T-helper 1 cell treated with Interleukin-12 subunit alpha and Interleukin-12 subunit beta and Interleukin-4 antibody, amounts not matched to agents 30 μg/mL and 1 μg/mL, for 36 hours (primary cell): ENCODE measurements around the gene DCUN1D3.

Experiments
- H3K27ac Mint-ChIP-seq: one replicate; pipeline ENCODE4 v1.8.0; 2021; ENCODE audit warnings: mild to moderate bottlenecking, mixed read lengths
- H3K27me3 Mint-ChIP-seq: one replicate; pipeline ENCODE4 v1.8.0; 2021; ENCODE audit warnings: low read depth, mixed read lengths
- H3K36me3 Mint-ChIP-seq: one replicate; pipeline ENCODE4 v1.8.0; 2021; ENCODE audit warnings: low read depth, mixed read lengths
- H3K4me1 Mint-ChIP-seq: one replicate; pipeline ENCODE4 v1.8.0; 2021; ENCODE audit warnings: low read depth, mixed read lengths
- H3K4me3 Mint-ChIP-seq: one replicate; pipeline ENCODE4 v1.8.0; 2021; ENCODE audit warnings: mild to moderate bottlenecking, moderate library complexity, mixed read lengths
- H3K9me3 Mint-ChIP-seq: one replicate; pipeline ENCODE4 v1.8.0; 2021; ENCODE audit warnings: mixed read lengths

The DCUN1D3 gene

DNA sequence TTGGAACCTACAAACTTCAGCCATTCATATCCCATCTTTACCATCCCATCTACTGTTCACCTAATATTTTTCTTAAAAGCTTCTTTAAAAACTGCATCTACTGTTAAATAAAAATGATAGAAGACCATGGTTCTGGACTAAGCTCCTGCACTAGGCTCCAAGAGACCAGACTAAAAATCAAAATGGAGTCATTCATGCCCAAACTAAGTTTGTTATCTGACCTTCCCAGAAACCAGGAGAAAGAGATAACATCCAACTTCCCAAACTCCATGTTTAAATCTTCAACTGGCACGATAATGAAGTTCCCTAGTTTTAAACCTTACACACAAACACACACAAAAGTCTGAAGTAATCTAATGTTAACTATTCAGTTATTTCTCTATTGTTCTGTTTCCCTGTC, 13.8 kb downstream of the DCUN1D3 start:
- Mint-ChIP-seq H3K36me3 (peaks cover 28% of the 10 kb centered on the region), H3K4me1 (peaks cover 23% of the 10 kb centered on the region), H3K27ac (no peak overlapping the region), H3K9me3 (no peaks in the 10 kb centered on the region), H3K4me3 (no peak overlapping the region), H3K27me3 (no peaks in the 10 kb centered on the region)

DNA sequence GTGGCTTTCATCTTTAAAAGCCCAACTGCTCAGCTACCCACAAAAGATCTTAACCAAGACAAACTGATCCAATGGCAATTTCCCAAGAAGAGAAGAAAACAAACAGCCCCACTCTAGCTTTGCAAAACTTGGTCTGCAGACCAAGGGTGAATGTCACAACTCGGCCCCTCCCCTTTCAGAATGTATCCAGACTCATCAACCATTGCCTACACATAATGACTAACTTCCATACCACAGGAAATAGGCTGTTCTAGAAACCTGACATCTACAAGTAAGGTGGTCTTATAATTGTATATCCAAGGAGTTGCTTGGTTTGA, 16.0 kb downstream of the DCUN1D3 start:
- H3K27ac Mint-ChIP-seq = peak overlapping the region; percentile 22
- H3K36me3 Mint-ChIP-seq = peaks cover 28% of the 10 kb centered on the region
- no peak overlapping the region for H3K4me3 Mint-ChIP-seq
- no peaks in the 10 kb centered on the region for H3K9me3 Mint-ChIP-seq
- H3K4me1 Mint-ChIP-seq = peaks cover 28% of the 10 kb centered on the region
- no peaks in the 10 kb centered on the region for H3K27me3 Mint-ChIP-seq

DNA sequence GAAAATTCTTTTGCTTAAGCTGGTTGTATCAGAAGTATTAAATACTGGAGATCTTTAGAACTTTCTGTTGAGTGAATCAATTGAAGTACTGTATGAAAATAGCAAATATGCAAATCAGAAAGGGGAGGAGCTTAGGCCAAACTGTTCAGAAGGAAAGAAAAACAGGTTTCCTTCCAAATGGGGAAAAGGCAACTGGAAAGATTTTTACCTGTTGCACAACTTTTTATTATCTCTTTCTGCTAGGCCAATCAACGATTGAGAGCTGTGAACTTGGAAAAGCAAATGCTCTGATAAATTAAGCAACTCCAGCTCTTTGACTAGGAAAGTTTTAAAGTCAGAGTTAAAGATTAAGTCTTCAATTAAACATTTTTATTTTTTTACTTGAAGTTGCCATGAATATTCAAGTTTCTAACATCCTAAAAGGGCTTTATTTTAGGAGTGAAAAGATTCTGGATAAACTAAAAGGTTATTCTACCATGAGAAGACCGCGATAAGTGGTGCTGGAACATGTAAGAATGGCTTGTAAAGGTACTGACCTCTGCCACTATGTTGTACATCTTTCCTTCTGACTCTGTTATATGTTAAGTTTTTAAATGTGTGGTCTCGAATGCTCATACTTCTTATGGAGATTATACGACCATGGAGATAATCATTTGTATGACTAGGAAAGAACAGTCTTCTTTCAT, 16.5 kb downstream of the DCUN1D3 start:
- Mint-ChIP-seq H3K27ac (peak overlapping the region; percentile 22), H3K4me3 (no peak overlapping the region), H3K4me1 (peaks cover 31% of the 10 kb centered on the region), H3K36me3 (peaks cover 29% of the 10 kb centered on the region), H3K27me3 (no peaks in the 10 kb centered on the region), H3K9me3 (no peaks in the 10 kb centered on the region)

DNA sequence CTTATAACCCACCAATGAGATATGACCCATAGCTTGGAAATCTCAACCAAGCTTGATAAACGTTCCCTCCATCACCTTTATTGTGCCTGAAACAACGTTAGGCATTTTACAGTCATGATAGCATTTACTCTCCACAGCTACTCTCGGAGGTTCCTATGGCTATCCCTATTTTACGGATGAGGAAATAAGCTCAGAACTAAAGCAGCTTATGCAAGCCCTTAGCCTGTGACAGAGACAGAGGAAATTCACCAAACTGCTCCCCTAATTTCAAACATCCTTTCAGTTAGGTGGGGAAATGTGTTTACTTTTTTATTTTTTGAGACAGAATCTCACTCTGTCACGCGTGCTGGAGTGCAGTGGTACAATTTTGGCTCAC, 18.7 kb downstream of the DCUN1D3 start:
- Mint-ChIP-seq H3K27me3 (no peaks in the 10 kb centered on the region), H3K9me3 (no peaks in the 10 kb centered on the region), H3K27ac (no peak overlapping the region), H3K36me3 (peaks cover 32% of the 10 kb centered on the region), H3K4me3 (no peak overlapping the region), H3K4me1 (peaks cover 40% of the 10 kb centered on the region)

DNA sequence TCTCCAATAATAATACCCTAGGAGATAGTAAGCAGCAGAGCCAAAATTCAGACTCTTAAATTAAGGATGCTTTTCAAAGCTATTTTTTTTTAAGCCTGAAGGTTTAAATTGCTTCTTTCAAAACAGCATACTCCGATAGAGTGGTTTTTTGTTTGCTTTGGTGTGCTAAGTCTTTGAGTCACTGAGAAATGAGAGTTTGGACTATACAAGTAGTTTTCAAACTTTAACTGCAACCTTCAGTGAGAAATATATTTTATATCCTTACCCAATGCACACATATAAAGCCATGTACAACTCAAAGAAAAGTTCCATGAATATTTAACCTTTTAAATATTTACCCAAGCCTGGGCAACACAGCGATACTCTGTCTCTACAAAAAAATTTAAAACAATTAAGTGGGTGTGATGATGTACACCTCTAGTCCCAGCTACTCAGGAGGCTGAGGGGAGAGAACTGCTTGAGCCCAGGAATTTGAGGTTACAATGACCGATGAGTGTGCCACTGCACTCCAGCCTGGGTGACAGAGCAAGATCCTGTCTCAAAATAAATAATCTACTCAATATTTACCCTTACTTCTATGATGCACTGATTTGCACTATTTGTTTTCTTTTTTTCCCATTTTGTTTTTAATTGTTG, 19.2 kb downstream of the DCUN1D3 start:
- peaks cover 40% of the 10 kb centered on the region for H3K4me1 Mint-ChIP-seq
- no peaks in the 10 kb centered on the region for H3K27me3 Mint-ChIP-seq
- no peaks in the 10 kb centered on the region for H3K9me3 Mint-ChIP-seq
- peaks cover 32% of the 10 kb centered on the region for H3K36me3 Mint-ChIP-seq
- no peak overlapping the region for H3K4me3 Mint-ChIP-seq
- H3K27ac Mint-ChIP-seq = no peak overlapping the region

DNA sequence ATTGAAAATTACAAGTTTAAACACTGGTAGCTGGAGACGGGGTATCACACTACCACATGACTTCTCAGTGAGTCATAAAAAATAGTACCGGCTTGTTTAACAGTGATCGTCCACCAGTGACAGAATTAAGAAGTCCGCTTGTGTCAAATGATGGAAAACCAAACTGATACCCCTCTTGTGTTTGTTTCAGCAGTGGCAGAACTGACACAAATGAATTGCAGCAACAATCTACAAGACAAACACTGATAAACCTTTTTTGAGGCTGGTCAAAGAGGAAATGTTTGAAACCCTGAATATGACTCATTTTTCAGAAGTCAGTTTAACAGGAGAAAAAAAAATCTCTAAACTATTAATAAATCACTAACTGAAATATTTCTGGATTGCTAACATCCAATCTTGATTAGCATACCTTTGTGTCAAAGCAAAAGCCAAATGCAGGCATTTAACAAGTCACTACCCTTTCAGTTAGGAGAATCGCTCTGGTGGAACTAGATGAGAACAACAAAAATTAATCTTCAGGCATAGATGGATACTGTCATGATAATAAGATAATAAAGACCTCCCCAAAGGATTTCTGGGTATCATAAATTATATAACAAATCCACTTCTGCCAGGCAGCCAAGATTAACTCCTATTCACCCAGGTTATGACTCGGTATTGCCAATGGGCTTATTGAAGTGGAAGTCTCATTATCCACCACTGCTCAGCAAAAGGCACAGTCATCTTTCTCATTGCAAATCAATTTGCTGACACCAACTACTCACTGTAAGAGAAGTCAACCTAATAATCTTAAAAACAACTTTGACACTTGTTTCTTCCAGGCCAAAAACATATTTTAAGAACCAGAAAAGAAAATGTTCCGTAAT, 20.8 kb downstream of the DCUN1D3 start:
- H3K27ac Mint-ChIP-seq = peak overlapping the region; percentile 4
- H3K27me3 Mint-ChIP-seq = no peaks in the 10 kb centered on the region
- peaks cover 30% of the 10 kb centered on the region for H3K36me3 Mint-ChIP-seq
- peaks cover 47% of the 10 kb centered on the region for H3K4me1 Mint-ChIP-seq
- no peaks in the 10 kb centered on the region for H3K9me3 Mint-ChIP-seq
- no peak overlapping the region for H3K4me3 Mint-ChIP-seq

DNA sequence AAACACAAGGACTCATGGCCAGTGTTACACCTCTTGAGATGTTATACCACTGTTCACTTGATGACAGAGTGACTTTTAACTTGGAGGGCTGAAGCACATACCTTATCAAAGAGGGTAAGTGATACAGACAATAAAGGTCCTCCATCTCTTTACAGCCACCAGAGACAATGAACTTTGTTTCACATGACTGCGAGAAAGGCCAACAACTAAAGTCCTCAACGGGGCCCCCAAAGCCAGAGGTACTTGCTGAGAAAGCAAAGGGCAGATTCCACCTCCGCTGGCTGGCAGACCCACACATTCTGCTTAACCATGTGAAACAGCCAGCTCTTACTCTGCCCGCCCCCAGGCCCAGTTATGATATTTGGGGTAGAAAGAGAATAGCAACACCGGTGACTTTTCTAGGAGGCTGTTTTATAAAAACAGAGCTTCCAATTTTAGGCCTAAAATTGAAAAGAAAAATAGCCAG, 21.4 kb downstream of the DCUN1D3 start:
- Mint-ChIP-seq H3K4me3 (no peak overlapping the region), H3K27me3 (no peaks in the 10 kb centered on the region), H3K4me1 (peaks cover 48% of the 10 kb centered on the region), H3K27ac (no peak overlapping the region), H3K36me3 (peaks cover 25% of the 10 kb centered on the region), H3K9me3 (no peaks in the 10 kb centered on the region)

DNA sequence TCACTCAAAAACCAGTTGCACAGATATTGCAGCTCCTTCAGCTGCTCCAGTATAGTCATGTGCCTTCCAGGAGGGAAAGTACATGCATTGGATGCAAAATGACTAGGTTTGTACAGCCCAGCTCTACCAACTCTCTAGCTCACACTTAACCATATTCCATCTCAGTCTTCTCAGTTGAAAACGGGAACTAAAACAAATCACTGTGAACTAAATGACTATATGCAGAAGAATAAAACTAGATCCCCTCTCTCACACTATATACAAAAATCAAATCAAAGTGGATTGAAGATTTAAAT, 24.9 kb downstream of the DCUN1D3 start:
- Mint-ChIP-seq H3K9me3 (no peaks in the 10 kb centered on the region), H3K36me3 (peaks cover 31% of the 10 kb centered on the region), H3K27me3 (no peaks in the 10 kb centered on the region), H3K4me3 (peak overlapping the region; percentile 45), H3K4me1 (peaks cover 66% of the 10 kb centered on the region), H3K27ac (peak overlapping the region; percentile 96)

DNA sequence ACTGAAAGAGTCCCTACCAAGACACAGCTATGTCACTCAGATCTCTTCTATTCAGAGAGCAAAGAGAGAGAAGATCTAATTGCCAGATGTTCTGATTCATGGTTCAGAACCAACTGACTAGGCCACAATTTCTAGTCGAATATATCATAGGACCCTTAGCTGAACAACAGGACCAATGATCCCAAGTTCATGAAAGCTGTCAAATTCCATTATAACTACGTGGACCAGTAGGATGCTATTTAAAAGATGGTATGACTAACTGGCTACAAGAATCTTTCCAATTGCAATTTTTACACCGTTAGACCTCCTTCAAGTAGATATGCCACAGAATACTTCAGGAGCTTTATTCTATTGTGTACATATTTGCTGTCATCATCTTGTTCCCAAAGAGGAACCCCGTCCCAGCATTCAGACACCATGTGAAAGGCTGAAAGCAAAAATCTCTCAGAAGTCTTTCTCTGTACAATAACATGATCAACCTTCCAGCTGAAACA, 26.0 kb downstream of the DCUN1D3 start:
- peaks cover 63% of the 10 kb centered on the region for H3K4me1 Mint-ChIP-seq
- peak overlapping the region; percentile 96 for H3K27ac Mint-ChIP-seq
- H3K4me3 Mint-ChIP-seq = peak overlapping the region; percentile 75
- no peaks in the 10 kb centered on the region for H3K27me3 Mint-ChIP-seq
- no peaks in the 10 kb centered on the region for H3K9me3 Mint-ChIP-seq
- peaks cover 28% of the 10 kb centered on the region for H3K36me3 Mint-ChIP-seq

DNA sequence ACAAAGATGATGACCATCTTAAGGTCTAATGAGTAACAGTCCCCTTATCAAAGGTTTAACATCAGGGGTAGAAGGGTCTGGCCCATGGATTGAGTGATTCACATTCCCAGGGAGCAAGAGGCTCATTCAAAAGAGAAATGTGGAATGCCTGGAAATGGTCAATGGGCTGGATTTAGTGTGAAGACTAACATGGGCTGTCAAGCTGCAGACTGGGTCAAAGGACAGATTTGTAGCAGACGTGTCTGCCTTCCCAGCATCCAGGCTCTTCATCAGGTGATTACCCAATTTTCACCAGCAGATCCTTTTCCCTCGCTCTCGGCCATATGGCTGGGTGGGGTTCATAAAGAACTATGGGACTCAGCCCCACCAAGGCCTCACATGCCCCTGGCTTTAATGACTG, 26.8 kb downstream of the DCUN1D3 start:
- Mint-ChIP-seq H3K4me3 (peak overlapping the region; percentile 36), H3K27me3 (no peaks in the 10 kb centered on the region), H3K4me1 (peaks cover 63% of the 10 kb centered on the region), H3K36me3 (peaks cover 27% of the 10 kb centered on the region), H3K27ac (peak overlapping the region; percentile 96), H3K9me3 (no peaks in the 10 kb centered on the region)

DNA sequence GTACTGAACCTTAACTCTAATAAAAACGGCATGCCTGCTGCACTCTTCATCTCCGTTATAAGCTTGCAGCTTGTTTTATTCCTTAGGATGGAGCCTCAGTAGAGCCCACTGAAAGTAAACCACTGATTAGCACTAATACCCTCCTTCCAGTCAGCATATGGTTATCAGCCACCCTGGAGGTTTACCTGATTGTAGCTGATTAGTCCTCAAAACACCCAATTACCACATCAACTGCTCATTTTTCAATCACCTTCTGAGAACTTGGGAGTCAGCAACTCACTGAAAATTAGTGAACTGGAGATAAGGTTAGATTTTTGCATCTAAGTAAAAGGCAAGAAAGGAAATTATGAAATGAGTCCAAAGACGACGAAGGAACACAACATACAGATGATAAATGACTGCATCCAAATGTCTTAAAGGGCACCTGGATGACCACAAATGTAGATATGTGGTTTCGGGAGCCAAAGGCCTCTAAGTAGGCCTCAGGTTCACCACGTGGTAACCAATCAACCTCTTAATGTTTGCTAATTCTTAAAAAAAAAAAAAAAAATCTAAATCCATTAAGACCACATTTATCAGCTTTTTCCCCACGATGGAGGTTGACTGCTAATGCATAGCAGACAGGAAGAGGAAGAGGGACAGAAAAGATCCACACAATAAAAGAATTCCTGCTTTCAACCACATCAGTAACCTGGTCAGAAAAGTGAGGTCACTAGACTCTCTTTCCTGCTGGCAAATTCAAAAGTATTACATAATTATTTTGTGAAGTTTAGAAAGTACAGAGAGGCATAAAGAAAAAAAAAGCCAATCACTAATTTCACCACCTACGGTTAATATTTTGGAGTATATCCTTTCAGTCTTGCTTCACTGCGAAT, 28.0 kb downstream of the DCUN1D3 start:
- Mint-ChIP-seq H3K9me3 (no peaks in the 10 kb centered on the region), H3K36me3 (peaks cover 24% of the 10 kb centered on the region), H3K27me3 (no peaks in the 10 kb centered on the region), H3K27ac (no peak overlapping the region), H3K4me3 (no peak overlapping the region), H3K4me1 (peaks cover 63% of the 10 kb centered on the region)

DNA sequence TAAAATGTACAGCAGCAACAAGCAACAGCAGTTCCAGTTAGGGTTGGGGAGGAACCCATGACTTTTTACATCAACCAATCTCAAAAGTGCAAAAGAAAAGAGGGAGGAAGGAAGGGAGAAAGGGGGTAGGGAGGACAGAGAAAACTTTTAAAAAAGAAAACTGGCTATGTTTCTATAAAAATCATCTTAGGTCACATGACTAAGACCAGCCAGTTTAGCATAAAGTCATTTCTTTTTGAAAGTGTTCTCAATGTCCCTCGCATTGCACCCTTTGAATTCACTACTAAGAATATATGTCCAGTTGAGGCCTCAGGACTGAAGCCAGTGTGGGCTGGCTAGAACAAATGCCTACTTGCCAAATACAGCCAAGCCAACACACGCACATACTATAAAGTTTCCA, 28.9 kb downstream of the DCUN1D3 start:
- Mint-ChIP-seq H3K4me3 (no peak overlapping the region), H3K36me3 (peaks cover 24% of the 10 kb centered on the region), H3K27me3 (no peaks in the 10 kb centered on the region), H3K4me1 (peaks cover 64% of the 10 kb centered on the region), H3K27ac (no peak overlapping the region), H3K9me3 (no peaks in the 10 kb centered on the region)

DNA sequence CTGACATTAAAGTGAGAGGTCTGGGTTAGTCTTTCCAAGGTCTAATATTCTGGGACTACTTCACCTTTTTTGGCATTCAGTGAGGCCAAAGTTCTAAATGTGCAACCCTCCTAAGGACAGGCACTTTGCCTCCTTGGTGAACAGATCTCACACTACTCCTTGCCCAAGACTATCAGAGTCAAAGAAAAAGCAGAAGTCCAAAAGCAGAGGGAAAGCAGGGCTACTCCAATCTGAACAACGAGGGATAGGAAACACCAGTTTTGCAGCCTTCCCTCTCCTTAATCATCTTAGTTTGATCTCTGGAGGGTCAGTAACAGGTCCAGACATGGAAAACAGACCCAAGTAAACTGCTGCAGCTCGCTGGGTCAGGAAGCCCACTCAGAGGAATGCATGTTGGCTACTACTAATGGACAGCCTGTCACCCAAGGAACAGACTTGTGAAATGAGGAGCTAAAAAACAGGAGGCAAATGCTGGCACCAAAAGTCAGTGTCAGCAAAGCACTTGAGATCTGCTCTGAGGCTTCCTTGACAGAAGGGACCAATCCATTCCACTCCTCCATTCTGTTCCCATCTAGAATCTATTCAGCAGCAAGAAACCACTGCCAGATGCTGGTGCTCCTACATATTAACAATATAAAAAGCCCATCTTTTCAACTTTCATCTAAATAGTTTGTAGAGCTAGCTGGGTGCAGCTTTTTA, 29.9 kb downstream of the DCUN1D3 start:
- Mint-ChIP-seq H3K4me1 (peaks cover 69% of the 10 kb centered on the region), H3K4me3 (no peak overlapping the region), H3K27me3 (no peaks in the 10 kb centered on the region)

DNA sequence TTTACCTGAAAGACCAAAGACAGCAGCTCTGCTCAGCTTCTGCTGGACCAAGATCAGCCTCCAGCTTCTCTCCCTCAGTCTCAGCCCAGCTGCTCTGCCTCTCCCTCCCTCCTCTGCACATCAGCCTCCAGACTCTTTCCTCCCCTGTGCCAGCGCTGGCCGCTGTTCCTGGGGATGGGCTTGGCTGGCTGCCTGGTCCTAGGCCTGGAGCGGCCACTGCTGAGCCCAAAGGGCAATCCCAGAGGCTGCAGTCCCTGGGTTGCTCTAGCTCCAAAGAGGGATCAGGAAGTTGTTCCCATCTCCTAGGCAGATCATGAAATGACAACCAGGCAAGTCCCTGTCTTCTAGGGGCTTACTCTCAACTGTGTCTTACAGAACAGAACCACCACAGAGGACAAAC, 31.3 kb downstream of the DCUN1D3 start:
- Mint-ChIP-seq H3K27me3 (no peaks in the 10 kb centered on the region), H3K27ac (peak overlapping the region; percentile 2), H3K36me3 (peaks cover 34% of the 10 kb centered on the region), H3K4me1 (peaks cover 59% of the 10 kb centered on the region), H3K9me3 (no peaks in the 10 kb centered on the region), H3K4me3 (no peak overlapping the region)

More for the DNA sequence above, 29.9 kb downstream of the DCUN1D3 start:
- Mint-ChIP-seq H3K36me3 (peaks cover 26% of the 10 kb centered on the region), H3K27ac (no peak overlapping the region), H3K9me3 (no peaks in the 10 kb centered on the region)
